ENCODE data around the gene SIAH3. TPM values are rescaled to one million over a fixed set of nuclear protein-coding genes. Genes with fewer than 3 reads are reported as not detected.

SIAH3 gene
- total and polyA plus RNA-seq, 7 donors = 0.01 TPM; not detected in 6

DNA sequence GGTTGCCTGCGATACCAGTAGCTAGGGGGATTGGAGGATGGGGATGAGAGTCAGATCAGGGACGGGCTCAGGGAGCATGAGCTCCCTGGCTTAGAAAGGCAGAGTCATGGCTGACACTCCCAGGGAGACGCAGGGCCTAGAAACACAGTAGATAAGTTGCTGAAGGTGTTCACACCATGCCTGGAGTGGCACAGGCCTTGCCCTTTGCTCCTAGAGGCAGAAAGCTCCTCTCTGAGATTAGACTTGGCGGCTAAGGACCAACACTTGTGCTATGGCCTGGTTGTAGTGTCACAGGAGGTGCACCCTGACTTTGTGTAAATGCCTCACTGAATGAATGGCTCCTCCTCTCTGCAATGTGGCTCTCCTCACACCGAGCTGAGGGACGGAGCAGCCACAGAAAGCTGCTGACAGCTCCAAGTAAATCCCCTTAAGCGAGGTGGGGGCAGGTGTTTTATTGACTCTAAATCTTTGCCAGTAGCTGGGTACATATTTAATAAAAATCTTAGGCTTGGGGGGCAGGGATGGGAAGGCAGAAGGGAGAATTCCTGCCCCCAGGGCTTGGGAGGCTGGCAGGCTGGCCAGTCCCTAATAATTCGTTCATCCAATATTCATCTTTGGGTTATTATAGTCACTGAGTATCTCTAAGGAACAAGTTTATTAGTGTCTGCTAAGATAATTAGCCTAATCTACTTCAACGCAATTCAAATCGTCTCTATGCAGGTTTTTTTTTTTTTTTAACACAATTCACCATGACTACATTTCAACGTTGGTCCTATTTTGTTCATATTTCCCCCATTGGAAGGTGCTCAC is 54.9 kb downstream of the SIAH3 start:
- no peak for DNase-seq
- H3K36me3 ChIP-seq = no peaks in the 10 kb centered on the region
- no peak overlapping the region for H3K27ac ChIP-seq
- H3K4me3 ChIP-seq = no peak overlapping the region
- H3K4me1 ChIP-seq = no peaks in the 10 kb centered on the region
- intact Hi-C loops (cut with DNase I) = no loop called here
- no peak for TF ChIP-seq POLR2AphosphoS5 (IDR thresholded peaks at IDR 0.05)
- TF ChIP-seq, protein P1, sequence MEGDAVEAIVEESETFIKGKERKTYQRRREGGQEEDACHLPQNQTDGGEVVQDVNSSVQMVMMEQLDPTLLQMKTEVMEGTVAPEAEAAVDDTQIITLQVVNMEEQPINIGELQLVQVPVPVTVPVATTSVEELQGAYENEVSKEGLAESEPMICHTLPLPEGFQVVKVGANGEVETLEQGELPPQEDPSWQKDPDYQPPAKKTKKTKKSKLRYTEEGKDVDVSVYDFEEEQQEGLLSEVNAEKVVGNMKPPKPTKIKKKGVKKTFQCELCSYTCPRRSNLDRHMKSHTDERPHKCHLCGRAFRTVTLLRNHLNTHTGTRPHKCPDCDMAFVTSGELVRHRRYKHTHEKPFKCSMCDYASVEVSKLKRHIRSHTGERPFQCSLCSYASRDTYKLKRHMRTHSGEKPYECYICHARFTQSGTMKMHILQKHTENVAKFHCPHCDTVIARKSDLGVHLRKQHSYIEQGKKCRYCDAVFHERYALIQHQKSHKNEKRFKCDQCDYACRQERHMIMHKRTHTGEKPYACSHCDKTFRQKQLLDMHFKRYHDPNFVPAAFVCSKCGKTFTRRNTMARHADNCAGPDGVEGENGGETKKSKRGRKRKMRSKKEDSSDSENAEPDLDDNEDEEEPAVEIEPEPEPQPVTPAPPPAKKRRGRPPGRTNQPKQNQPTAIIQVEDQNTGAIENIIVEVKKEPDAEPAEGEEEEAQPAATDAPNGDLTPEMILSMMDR (IDR thresholded peaks at IDR 0.05) = no peak
- no peak for TF ChIP-seq EP300 (IDR thresholded peaks at IDR 0.05)
- TF ChIP-seq POLR2A (IDR thresholded peaks at IDR 0.05) = no peak
- H3K9me3 ChIP-seq = no peaks in the 10 kb centered on the region
- H3K27me3 ChIP-seq = no peaks in the 10 kb centered on the region
- 80 to 85% methylated on average over 11 of the region's 11 CpGs for WGBS, 2 donors

GRCh38 chr13:45792827-45793303 is 58.7 kb downstream of the SIAH3 start:
- H3K27ac ChIP-seq = no peak overlapping the region
- intact Hi-C loops (cut with DNase I) = no loop called here
- H3K4me3 ChIP-seq = no peak overlapping the region
- DNase-seq = no peak
- TF ChIP-seq EP300 (IDR thresholded peaks at IDR 0.05) (no peak), POLR2A (IDR thresholded peaks at IDR 0.05) (no peak), POLR2AphosphoS5 (IDR thresholded peaks at IDR 0.05) (no peak)
- TF ChIP-seq, protein P1 (IDR thresholded peaks at IDR 0.05) = no peak
- H3K27me3 ChIP-seq = no peaks in the 10 kb centered on the region
- no peaks in the 10 kb centered on the region for H3K9me3 ChIP-seq
- WGBS, 2 donors = 20 to 59% methylated on average over 6 of the region's 6 CpGs
- no peaks in the 10 kb centered on the region for H3K4me1 ChIP-seq
- H3K36me3 ChIP-seq = no peaks in the 10 kb centered on the region

GRCh38 chr13:45788011-45788410 is 63.5 kb downstream of the SIAH3 start:
- H3K36me3 ChIP-seq = no peaks in the 10 kb centered on the region
- intact Hi-C loops (cut with DNase I) = no loop called here
- no peak overlapping the region for H3K27ac ChIP-seq
- no peaks in the 10 kb centered on the region for H3K9me3 ChIP-seq
- no peak overlapping the region for H3K4me3 ChIP-seq
- no peak for DNase-seq
- H3K27me3 ChIP-seq = no peaks in the 10 kb centered on the region
- 85 to 93% methylated on average over 2 of the region's 2 CpGs for WGBS, 2 donors
- H3K4me1 ChIP-seq = no peaks in the 10 kb centered on the region
- TF ChIP-seq, protein P1 (IDR thresholded peaks at IDR 0.05) = no peak
- no peak for TF ChIP-seq POLR2AphosphoS5 (IDR thresholded peaks at IDR 0.05)
- no peak for TF ChIP-seq POLR2A (IDR thresholded peaks at IDR 0.05)
- TF ChIP-seq EP300 (IDR thresholded peaks at IDR 0.05) = no peak

- 98 to 99% methylated on average over 2 of the region's 2 CpGs for WGBS, 2 donors
- H3K36me3 ChIP-seq = no peaks in the 10 kb centered on the region
- H3K27me3 ChIP-seq = no peaks in the 10 kb centered on the region
These were observed 64.2 kb downstream of the SIAH3 start for GRCh38 chr13:45787346-45787745.

More at GRCh38 chr13:45787346-45787745, 64.2 kb downstream of the SIAH3 start:
- no peaks in the 10 kb centered on the region for H3K9me3 ChIP-seq
- no peak for TF ChIP-seq EP300 (IDR thresholded peaks at IDR 0.05)
- TF ChIP-seq, protein P1 (IDR thresholded peaks at IDR 0.05) = no peak
- no peak for TF ChIP-seq POLR2AphosphoS5 (IDR thresholded peaks at IDR 0.05)
- TF ChIP-seq POLR2A (IDR thresholded peaks at IDR 0.05) = no peak
- DNase-seq = no peak
- no peak overlapping the region for H3K4me3 ChIP-seq
- H3K4me1 ChIP-seq = no peaks in the 10 kb centered on the region
- H3K27ac ChIP-seq = no peak overlapping the region
- intact Hi-C loops (cut with DNase I) = no loop called here

Data from sigmoid colon (tissue), 7 donors.